HG02970 (cell line): ENCODE measurements around the gene NEU4.
"Not testable (repeated sequence)": the region's sequence is repeated elsewhere in the genome, so short reads cannot be mapped to it uniquely, and the experiment has no call there.

ENCODE experiments used
- ATAC-seq: cut with Tn5 transposase; IDR thresholded peaks from one replicate; pipeline ENCODE4 v1.9.1; 2021; ENCODE audit warnings: mild to moderate bottlenecking, moderate library complexity, moderate number of reproducible peaks; ENCODE audit not compliant: unreplicated experiment, low FRiP score

The NEU4 gene

GRCh38 chr2:241811952-241812729 is 3.1 kb downstream of the NEU4 start:
- no peak for ATAC-seq

- no peak for ATAC-seq
These were observed 4.0 kb downstream of the NEU4 start for GRCh38 chr2:241812730-241813643.

GRCh38 chr2:241813644-241814392 is 4.8 kb downstream of the NEU4 start:
- no peak for ATAC-seq

GRCh38 chr2:241814393-241814642 is 5.3 kb downstream of the NEU4 start:
- ATAC-seq, result no peak

DNA sequence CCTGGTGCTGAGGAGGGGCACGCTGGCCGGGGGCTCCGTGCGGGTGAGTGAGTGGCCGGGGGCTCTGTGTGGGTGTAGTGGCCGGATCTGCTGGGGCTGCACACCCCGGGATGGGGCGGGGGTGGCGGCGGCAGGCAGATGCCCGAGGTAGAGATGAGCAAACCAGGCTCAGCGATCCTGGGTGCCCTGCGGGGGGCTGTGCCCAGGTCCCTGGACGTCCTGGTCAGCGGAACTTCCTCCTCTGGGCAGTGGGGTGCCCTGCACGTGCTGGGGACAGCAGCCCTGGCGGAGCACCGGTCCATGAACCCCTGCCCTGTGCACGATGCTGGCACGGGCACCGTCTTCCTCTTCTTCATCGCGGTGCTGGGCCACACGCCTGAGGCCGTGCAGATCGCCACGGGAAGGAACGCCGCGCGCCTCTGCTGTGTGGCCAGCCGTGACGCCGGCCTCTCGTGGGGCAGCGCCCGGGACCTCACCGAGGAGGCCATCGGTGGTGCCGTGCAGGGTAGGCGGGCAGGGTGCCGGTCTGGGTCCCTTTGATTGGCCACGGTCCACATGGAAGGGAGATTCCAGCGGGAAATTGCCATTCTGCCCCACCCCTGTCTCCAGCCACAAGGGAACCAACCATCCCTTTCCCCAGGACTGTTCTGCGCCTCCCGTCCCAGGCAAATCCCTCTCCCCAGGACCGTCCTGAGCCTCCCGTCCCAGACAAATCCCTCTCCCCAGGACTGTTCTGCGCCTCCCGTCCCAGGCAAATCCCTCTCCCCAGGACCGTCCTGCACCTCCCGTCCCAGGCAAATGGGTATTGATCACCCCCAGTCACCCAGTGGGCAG is 5.9 kb downstream of the NEU4 start:
- no peak for ATAC-seq

- no peak for ATAC-seq
These were observed 6.8 kb downstream of the NEU4 start for GRCh38 chr2:241815477-241816430.

DNA sequence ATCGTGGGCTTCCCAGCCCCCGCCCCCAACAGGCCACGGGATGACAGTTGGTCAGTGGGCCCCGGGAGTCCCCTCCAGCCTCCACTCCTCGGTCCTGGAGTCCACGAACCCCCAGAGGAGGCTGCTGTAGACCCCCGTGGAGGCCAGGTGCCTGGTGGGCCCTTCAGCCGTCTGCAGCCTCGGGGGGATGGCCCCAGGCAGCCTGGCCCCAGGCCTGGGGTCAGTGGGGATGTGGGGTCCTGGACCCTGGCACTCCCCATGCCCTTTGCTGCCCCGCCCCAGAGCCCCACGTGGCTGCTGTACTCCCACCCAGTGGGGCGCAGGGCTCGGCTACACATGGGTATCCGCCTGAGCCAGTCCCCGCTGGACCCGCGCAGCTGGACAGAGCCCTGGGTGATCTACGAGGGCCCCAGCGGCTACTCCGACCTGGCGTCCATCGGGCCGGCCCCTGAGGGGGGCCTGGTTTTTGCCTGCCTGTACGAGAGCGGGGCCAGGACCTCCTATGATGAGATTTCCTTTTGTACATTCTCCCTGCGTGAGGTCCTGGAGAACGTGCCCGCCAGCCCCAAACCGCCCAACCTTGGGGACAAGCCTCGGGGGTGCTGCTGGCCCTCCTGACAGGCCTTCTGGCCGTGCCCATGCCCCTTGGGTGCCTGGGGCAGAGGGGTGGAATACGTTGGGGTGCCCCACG is 7.6 kb downstream of the NEU4 start:
- ATAC-seq, result no peak

DNA sequence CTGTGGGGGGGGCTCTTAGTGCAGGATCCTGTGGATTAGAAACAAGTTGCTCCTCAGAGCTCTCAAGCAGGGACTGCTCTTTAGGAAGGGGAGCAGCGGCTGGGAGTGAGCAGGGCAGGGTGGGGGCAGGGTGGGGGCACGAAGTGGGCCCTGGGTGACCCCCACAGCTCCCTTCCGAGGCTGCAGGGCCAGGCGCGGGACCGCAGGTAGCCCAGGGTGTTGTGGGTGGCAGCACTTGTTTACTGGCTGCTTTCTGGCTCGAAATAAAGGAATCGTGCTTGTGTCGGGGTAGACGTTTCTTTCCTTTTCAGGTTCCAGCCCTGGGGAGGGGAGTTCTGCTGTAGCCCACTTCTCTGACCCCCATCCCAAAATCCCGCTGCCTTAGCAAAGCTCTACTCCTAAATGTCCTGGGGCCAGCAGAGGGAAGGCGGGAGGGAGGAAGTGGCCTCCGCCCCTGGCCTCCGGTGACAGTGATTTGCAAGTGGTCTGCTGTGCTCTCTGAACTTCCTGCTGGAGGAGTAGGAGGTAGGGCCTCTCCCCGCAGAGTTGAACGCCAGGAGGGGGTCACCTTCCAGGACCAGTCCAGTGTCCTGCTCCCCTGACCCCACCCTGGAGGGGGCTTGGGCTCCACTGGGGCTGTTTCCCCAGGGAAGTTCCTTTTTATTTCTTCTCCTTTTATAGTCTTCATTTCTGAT is 8.3 kb downstream of the NEU4 start:
- no peak for ATAC-seq

DNA sequence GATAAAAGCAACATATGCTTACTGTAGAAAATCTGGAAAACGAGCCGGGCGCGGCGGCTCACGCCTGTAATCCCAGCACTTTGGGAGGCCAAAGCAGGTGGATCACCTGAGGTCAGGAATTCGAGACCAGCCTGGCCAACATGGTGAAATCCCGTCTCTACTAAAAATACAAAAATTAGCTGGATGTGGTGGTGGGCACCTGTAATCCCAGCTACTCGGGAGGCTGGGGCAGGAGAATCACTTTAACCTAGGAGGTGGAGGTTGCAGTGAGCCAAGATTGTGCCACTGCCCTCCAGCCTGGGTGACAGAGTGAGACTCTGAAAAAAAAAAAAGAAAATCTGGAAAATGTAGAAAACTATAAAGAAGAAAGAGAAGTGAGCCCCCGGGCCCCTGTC is 8.8 kb downstream of the NEU4 start:
- ATAC-seq, result not testable (repeated sequence)

- ATAC-seq, result no peak
These were observed 9.4 kb downstream of the NEU4 start for GRCh38 chr2:241818229-241818942.

DNA sequence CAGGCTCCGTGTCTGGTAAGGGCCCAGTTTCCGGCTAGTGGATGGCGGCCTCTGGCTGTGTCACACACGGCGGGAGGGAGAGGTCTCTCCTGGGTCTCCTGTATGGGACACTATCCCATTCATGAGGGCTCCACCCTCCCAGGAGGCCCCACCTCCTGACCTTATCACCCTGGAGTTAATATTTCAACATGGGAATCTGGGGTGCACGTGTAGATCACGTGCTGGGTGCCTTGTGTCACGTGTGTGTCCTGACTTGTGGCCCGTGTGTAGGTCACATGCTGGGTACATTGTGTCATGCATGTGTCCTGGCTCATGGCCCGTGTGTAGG is 9.9 kb downstream of the NEU4 start:
- no peak for ATAC-seq

- ATAC-seq, result not testable (repeated sequence)
These were observed 11.1 kb downstream of the NEU4 start for GRCh38 chr2:241819947-241820624.

DNA sequence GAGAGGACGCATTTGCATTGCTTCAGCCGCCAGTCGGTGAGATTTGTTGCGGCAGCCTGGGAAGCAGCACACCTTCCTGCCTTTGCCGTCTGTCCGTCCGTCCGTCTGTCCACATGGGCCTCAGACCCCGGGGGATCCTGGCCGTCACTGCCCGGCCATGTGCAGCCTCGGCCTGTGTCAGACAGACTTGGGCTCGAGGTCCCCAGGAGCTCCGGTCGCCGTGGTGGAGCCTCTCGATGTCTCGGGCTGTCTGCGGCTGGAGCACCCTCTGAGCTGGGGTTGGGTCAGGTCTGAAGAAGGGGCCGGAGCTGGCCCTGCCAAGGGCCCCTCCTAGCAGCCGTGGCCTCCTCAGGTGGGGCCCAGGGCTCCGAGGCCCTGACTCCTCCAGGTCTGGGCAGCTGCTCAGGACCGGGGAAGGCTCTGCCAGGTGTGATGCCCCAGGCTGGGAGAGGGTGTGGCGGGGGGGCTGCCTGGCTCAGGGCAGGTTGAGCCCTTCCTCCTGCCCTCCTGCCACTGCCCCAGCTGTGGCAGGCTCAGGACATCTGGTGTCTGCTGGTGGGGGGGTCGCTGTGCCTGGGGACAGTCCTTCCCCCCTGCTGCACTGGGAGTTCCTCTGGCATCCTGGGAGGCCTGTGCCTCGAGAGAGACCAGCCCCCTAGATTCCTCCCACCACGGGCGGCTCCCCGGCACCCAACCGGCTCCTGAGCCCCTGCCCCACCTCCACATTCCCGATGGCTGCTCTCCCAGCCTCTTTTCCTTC is 11.8 kb downstream of the NEU4 start:
- ATAC-seq, result no peak

- no peak for ATAC-seq
These were observed 12.7 kb downstream of the NEU4 start for GRCh38 chr2:241821460-241822263.

DNA sequence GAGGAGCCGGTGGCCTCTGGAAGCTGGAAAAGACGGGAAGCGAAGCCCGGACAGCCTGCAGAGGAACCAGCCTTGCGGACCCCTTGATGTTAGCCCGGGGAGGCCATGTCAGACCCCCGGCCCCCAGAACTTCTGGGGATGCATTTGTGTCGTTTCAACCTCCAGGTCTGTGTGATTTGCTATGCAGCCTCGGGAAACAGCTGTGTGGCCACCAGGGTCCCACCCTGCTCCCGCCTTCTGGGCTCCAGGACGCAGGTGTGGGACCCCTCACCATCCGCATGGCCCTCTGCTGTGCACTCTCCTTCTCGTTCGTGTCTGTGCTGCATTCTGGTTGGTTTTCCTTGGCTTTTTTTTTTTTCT is 13.3 kb downstream of the NEU4 start:
- ATAC-seq, result no peak
